ENCODE measurements around the gene OR10K1. TPM values are rescaled to one million over a fixed set of nuclear protein-coding genes. Genes with fewer than 3 reads are reported as not detected.

Gene OR10K1
- total RNA-seq, 1 experiment from 2014 or later = not detected

- Mint-ChIP-seq H3K27ac (ENCODE audit: low read depth, unreplicated experiment) (no peak overlapping the region), H3K4me3 (ENCODE audit: unreplicated experiment) (no peak overlapping the region)
Measured at GRCh38 chr1:158509471-158510156, 48.0 kb downstream of the OR10K1 start.

GRCh38 chr1:158516966-158517365 is 55.3 kb downstream of the OR10K1 start:
- no peak for DNase-seq (ENCODE audit: unreplicated experiment)
- Mint-ChIP-seq H3K4me1 (ENCODE audit: insufficient read depth, unreplicated experiment) (no peaks in the 10 kb centered on the region), H3K4me3 (ENCODE audit: unreplicated experiment) (no peak overlapping the region), H3K27ac (ENCODE audit: low read depth, unreplicated experiment) (no peak overlapping the region), H3K9me3 (ENCODE audit: unreplicated experiment) (no peaks in the 10 kb centered on the region), H3K36me3 (ENCODE audit: insufficient read depth, unreplicated experiment) (no peaks in the 10 kb centered on the region), H3K27me3 (ENCODE audit: insufficient read depth, unreplicated experiment) (peaks cover 92% of the 10 kb centered on the region)
- intact Hi-C loops (cut with micrococcal nuclease) = no loop called here
- TF ChIP-seq CTCF (IDR thresholded peaks at IDR 0.05; ENCODE audit: unreplicated experiment) = no peak
- CTCF ChIA-PET = interaction anchor here (1.6 kb wide), 1 partner anchor 9 kb away, joined by 3 read pairs; no protein-coding TSS in a partner anchor
- POLR2A ChIA-PET = no interaction called here
- no TSS peak for BruUV-seq (replicated peaks)

More at GRCh38 chr1:158509471-158510156, 48.0 kb downstream of the OR10K1 start:
- H3K27me3 Mint-ChIP-seq (ENCODE audit: insufficient read depth, unreplicated experiment) = peaks cover 77% of the 10 kb centered on the region
- intact Hi-C loops (cut with micrococcal nuclease) = no loop called here
- CTCF ChIA-PET = interaction anchor here (1.2 to 3.2 kb wide), 3 partner anchors 18 to 305 kb away, joined by 3 to 25 read pairs (median 8); no protein-coding TSS in a partner anchor
- no TSS peak for BruUV-seq (replicated peaks)
- TF ChIP-seq CTCF (IDR thresholded peaks at IDR 0.05; ENCODE audit: unreplicated experiment) = no peak
- POLR2A ChIA-PET = interaction anchor here (0.6 kb wide), 1 partner anchor 17 kb away, joined by 3 read pairs; no protein-coding TSS in a partner anchor
- no peaks in the 10 kb centered on the region for H3K4me1 Mint-ChIP-seq (ENCODE audit: insufficient read depth, unreplicated experiment)
- no peaks in the 10 kb centered on the region for H3K9me3 Mint-ChIP-seq (ENCODE audit: unreplicated experiment)
- DNase-seq (ENCODE audit: unreplicated experiment) = peak; percentile 30
- H3K36me3 Mint-ChIP-seq (ENCODE audit: insufficient read depth, unreplicated experiment) = no peaks in the 10 kb centered on the region

Other genes starting within 250 kb of the OR10K1 start
- not detected in 2 replicates for gene CD1A, start 207.4 kb upstream of the OR10K1 start, total RNA-seq (2022)
- not detected in 2 replicates for gene CD1C, start 171.9 kb upstream of the OR10K1 start, total RNA-seq (2022)
- gene CD1B, start 130.3 kb upstream of the OR10K1 start, total RNA-seq (2022) = not detected in 2 replicates
- not detected in 2 replicates for gene CD1E, start 107.9 kb upstream of the OR10K1 start, total RNA-seq (2022)
- not detected in 2 replicates for gene OR10T2, start 62.4 kb upstream of the OR10K1 start, total RNA-seq (2022)
- gene OR10K2, start 35.6 kb upstream of the OR10K1 start, total RNA-seq (2022) = not detected in 2 replicates
- gene OR10R2, start 10.4 kb downstream of the OR10K1 start, total RNA-seq (2022) = not detected in 2 replicates
- gene OR6Y1, start 92.6 kb downstream of the OR10K1 start, total RNA-seq (2022) = not detected in 2 replicates
- gene OR6P1, start 108.7 kb downstream of the OR10K1 start, total RNA-seq (2022) = not detected in 2 replicates
- not detected in 2 replicates for gene OR10X1, start 118.1 kb downstream of the OR10K1 start, total RNA-seq (2022)
- gene OR10Z1, start 143.4 kb downstream of the OR10K1 start, total RNA-seq (2022) = not detected in 2 replicates
- not detected in 2 replicates for gene SPTA1, start 224.9 kb downstream of the OR10K1 start, total RNA-seq (2022)
- gene OR6K2, start 238.8 kb downstream of the OR10K1 start, total RNA-seq (2022) = not detected in 2 replicates

Data from MCF 10A (cell line).